Measurements from ENCODE around the gene SIRPD.

Gene SIRPD

DNA sequence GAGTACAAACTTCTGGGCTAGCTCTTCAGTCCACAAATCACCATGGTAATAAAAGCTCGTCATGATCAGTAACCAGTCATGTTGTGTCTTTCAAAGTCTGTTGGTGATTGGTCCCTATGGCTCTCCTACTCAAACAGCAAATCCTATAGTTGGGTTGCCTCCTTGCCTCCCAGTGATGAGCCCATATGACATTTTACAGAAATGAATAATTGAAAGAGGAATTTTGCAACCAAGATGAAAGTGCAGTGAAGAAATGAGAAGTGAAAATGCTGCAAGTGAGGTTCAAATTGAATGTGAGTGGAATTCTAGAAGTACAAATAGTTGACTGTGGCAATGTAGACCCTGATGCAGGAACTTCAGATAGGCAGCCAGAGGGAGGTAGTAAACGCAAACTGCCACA lies 5.1 kb upstream of the SIRPD start:
- no peak overlapping the region for H3K27ac ChIP-seq
- TF ChIP-seq, protein P1, sequence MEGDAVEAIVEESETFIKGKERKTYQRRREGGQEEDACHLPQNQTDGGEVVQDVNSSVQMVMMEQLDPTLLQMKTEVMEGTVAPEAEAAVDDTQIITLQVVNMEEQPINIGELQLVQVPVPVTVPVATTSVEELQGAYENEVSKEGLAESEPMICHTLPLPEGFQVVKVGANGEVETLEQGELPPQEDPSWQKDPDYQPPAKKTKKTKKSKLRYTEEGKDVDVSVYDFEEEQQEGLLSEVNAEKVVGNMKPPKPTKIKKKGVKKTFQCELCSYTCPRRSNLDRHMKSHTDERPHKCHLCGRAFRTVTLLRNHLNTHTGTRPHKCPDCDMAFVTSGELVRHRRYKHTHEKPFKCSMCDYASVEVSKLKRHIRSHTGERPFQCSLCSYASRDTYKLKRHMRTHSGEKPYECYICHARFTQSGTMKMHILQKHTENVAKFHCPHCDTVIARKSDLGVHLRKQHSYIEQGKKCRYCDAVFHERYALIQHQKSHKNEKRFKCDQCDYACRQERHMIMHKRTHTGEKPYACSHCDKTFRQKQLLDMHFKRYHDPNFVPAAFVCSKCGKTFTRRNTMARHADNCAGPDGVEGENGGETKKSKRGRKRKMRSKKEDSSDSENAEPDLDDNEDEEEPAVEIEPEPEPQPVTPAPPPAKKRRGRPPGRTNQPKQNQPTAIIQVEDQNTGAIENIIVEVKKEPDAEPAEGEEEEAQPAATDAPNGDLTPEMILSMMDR (conservative IDR thresholded peaks at IDR 0.05) = no peak

DNA sequence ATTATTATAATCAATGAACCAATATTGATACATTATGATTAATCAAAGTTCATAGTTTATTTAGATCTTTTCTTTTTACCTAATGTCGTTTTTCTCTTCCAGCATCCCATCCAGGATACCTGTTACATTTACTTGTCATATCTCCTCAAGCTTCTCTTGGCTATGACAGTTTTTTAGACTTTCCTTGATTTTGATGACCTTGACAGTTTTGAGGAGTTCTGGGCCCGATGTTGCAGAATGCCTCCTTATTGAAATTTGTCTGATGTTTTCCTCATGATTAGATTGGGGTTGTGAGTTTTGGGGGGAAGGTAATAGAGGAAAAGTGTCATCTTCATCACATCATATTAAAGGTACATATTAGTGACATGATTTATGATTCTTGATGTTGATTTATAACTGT lies 3.8 kb upstream of the SIRPD start:
- no peak overlapping the region for H3K27ac ChIP-seq
- TF ChIP-seq, protein P1 (conservative IDR thresholded peaks at IDR 0.05) = no peak

DNA sequence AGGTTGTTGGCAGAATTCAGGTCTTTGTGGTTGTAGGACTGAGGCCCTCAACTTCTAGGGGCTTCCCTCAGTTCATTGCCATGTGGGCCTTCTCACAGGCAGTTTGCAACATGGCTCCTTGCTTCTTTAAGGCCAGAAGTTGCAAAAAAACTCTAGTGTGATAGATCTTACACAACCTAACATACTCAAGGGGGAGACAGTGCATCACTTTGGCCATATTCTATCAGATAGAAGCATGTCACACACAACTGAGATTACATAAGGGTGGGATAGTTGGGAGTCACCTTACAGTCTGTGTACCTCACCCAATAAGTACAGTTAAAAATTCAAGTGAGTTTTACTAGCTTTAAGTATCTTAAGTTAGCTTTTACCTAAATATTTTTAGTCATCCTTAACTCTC lies 1.6 kb downstream of the SIRPD start:
- TF ChIP-seq, protein P1 (conservative IDR thresholded peaks at IDR 0.05) = no peak

DNA sequence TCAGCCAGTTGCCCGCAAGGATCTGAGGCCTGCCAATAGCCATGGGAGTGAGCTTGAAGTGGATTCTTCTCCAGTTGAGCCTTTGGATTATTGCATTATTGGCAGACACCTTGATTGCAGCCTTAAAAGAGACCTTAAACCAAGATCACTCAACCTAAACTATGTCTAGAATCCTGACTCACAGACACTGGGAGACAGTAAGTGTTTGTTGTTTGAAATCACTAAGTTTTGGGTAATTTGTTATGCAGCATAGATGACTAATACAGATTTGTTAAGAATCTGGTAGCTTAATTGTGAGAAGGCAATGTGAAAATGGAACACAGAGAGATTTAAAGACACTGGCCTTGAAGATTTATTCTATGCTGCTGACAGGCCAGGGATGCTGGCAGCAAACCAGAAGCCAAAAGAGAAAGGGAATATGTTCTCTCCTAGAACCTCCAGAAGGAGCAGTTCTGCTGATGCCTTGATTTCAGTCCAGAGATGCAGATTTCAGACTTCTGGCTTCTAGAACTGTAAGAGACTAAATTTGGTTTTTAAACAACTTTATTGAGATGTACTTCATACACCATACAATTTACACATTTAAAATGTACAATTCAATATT lies 17.6 kb downstream of the SIRPD start:
- no peak overlapping the region for H3K27ac ChIP-seq
- TF ChIP-seq, protein P1 (conservative IDR thresholded peaks at IDR 0.05) = no peak

More for the DNA sequence above, 1.6 kb downstream of the SIRPD start:
- H3K27ac ChIP-seq = no peak overlapping the region

DNA sequence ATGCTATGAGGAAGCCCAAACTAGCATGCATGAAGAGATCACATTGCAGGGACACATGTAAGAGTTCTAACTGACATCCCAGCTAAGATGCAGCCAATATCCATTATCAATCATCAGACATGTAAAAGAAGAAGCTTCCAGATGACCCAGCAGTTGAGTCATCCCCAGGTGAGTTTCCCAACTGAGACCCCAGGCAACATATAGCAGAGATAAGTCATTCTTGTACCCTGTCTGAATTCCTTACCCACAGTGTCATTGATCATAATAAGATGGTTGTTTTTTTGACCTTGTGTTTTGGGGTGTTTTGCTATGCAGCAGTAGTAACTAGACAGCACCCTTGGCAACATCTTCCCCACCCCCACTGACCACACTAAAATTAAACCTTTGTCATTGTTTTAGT lies 18.9 kb downstream of the SIRPD start:
- TF ChIP-seq, protein P1 (conservative IDR thresholded peaks at IDR 0.05) = no peak
- H3K27ac ChIP-seq = no peak overlapping the region

DNA sequence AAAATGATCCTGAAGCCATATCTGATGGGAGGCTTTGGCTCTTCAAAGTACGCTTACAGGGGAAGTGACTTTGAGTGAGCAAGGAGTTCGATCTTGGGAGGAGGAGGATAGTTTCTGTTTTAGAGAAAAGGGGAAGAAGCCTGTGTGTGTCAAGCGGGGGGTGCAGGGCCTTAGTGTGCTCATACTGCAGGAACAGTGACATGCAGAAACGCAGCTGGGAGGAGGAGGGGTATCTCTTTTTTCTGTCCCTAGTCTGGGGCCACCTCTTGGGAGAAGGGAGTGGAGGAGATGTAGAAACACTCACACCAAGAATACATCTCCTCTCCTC lies 19.8 kb downstream of the SIRPD start:
- TF ChIP-seq, protein P1 (conservative IDR thresholded peaks at IDR 0.05) = no peak
- H3K27ac ChIP-seq = no peak overlapping the region

DNA sequence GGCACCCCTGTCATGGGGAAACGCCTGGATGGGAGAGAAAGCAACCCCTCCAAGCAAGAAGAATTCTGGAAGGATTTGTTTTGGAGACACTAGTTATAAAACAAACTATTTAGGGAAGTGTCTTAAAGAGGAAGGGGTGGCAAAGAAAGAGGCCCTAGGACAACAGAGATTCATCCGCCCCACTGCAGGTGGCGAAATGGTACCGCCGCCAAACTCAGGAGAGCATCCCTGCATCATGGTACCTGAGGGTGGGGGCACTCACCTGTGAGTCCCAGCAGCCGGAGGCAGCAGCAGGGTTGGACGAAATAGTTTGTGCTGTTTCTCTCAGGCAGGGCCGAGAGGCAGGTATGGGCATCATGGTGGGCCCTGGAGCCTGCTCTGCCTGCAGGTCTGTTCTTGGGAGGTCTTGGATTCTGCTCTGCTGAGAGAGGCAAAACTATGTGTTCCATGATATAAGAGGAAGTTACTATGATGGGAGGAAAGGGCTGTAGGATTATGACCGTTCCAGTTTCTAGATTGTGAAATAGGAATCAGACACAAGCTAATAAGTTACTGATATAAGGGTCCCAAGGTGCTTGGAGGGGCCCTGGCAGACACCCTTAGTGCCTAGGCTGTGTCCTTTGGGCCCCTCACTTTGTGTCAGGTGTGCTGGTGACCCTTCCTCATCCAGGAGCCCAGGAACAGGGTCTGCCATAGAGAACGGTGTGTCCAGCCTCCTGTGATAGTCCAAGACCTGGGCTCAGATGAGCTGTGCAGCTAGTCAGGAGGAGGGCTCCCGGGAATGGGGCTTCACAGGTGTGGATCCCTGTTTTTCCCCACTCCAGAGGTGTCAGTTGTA lies 20.4 kb downstream of the SIRPD start:
- TF ChIP-seq, protein P1 (conservative IDR thresholded peaks at IDR 0.05) = no peak

More for the DNA sequence above, 20.4 kb downstream of the SIRPD start:
- no peak overlapping the region for H3K27ac ChIP-seq
